ENCODE results near the gene BRI3BP. TPM values are rescaled to one million over a fixed set of nuclear protein-coding genes. Genes with fewer than 3 reads are reported as not detected.

The BRI3BP gene
- total RNA-seq, result 10 to 100 TPM; 14.8 to 29.3 TPM

GRCh38 chr12:124993626-124994436 is at the start of gene BRI3BP:
TSS of gene BRI3BP (plus strand) at chr12:124993645. CDS start at chr12:124993791, 146 bp downstream.
- H3K27ac Mint-ChIP-seq, result peak within 1 kb of the TSS; percentile 92
- peak; percentile 54 for ATAC-seq (replicated peaks)
- peaks cover 4% of the 10 kb centered on the region for H3K9me3 Mint-ChIP-seq
- H3K27me3 Mint-ChIP-seq, result no peaks in the 10 kb centered on the region
- peak within 1 kb of the TSS; percentile 91 for H3K4me3 Mint-ChIP-seq
- H3K36me3 Mint-ChIP-seq (ENCODE audit: low read depth), result no peaks in the 10 kb centered on the region
- peaks cover 20% of the 10 kb centered on the region for H3K4me1 Mint-ChIP-seq

- Mint-ChIP-seq H3K4me3 (no peak overlapping the region), H3K36me3 (ENCODE audit: low read depth) (peaks cover 75% of the 10 kb centered on the region), H3K4me1 (no peaks in the 10 kb centered on the region), H3K27me3 (no peaks in the 10 kb centered on the region), H3K27ac (no peak overlapping the region), H3K9me3 (no peaks in the 10 kb centered on the region)
- ATAC-seq (replicated peaks), result no peak
Measured at GRCh38 chr12:124946447-124946793, 47.0 kb upstream of the BRI3BP start.

GRCh38 chr12:124947013-124947412 is 46.4 kb upstream of the BRI3BP start:
- Mint-ChIP-seq H3K4me3 (no peak overlapping the region), H3K4me1 (no peaks in the 10 kb centered on the region), H3K27ac (no peak overlapping the region), H3K36me3 (ENCODE audit: low read depth) (peaks cover 81% of the 10 kb centered on the region), H3K27me3 (no peaks in the 10 kb centered on the region), H3K9me3 (no peaks in the 10 kb centered on the region)
- no peak for ATAC-seq (replicated peaks)

- no peaks in the 10 kb centered on the region for H3K9me3 Mint-ChIP-seq
Measured at GRCh38 chr12:124947561-124948398, 45.7 kb upstream of the BRI3BP start.

GRCh38 chr12:124949066-124949465 is 44.4 kb upstream of the BRI3BP start:
- Mint-ChIP-seq H3K27ac (no peak overlapping the region), H3K27me3 (no peaks in the 10 kb centered on the region), H3K9me3 (no peaks in the 10 kb centered on the region), H3K4me1 (no peaks in the 10 kb centered on the region), H3K36me3 (ENCODE audit: low read depth) (peaks cover 82% of the 10 kb centered on the region), H3K4me3 (no peak overlapping the region)
- no peak for ATAC-seq (replicated peaks)

More at GRCh38 chr12:124947561-124948398, 45.7 kb upstream of the BRI3BP start:
- H3K4me3 Mint-ChIP-seq, result no peak overlapping the region
- H3K36me3 Mint-ChIP-seq (ENCODE audit: low read depth), result peaks cover 84% of the 10 kb centered on the region
- no peaks in the 10 kb centered on the region for H3K4me1 Mint-ChIP-seq
- H3K27me3 Mint-ChIP-seq, result no peaks in the 10 kb centered on the region
- ATAC-seq (replicated peaks), result no peak
- no peak overlapping the region for H3K27ac Mint-ChIP-seq

GRCh38 chr12:124949779-124950728 is 43.4 kb upstream of the BRI3BP start:
- peaks cover 85% of the 10 kb centered on the region for H3K36me3 Mint-ChIP-seq (ENCODE audit: low read depth)
- H3K9me3 Mint-ChIP-seq, result no peaks in the 10 kb centered on the region

GRCh38 chr12:124952295-124952694 is 41.1 kb upstream of the BRI3BP start:
- Mint-ChIP-seq H3K4me1 (no peaks in the 10 kb centered on the region), H3K36me3 (ENCODE audit: low read depth) (peaks cover 92% of the 10 kb centered on the region), H3K27me3 (no peaks in the 10 kb centered on the region), H3K9me3 (no peaks in the 10 kb centered on the region), H3K27ac (no peak overlapping the region), H3K4me3 (no peak overlapping the region)
- no peak for ATAC-seq (replicated peaks)

More at GRCh38 chr12:124949779-124950728, 43.4 kb upstream of the BRI3BP start:
- no peak overlapping the region for H3K27ac Mint-ChIP-seq
- H3K27me3 Mint-ChIP-seq, result no peaks in the 10 kb centered on the region
- ATAC-seq (replicated peaks), result no peak
- H3K4me1 Mint-ChIP-seq, result no peaks in the 10 kb centered on the region
- H3K4me3 Mint-ChIP-seq, result no peak overlapping the region

GRCh38 chr12:124952801-124953200 is 40.6 kb upstream of the BRI3BP start:
- H3K27ac Mint-ChIP-seq, result no peak overlapping the region
- no peak overlapping the region for H3K4me3 Mint-ChIP-seq
- peaks cover 92% of the 10 kb centered on the region for H3K36me3 Mint-ChIP-seq (ENCODE audit: low read depth)
- H3K4me1 Mint-ChIP-seq, result no peaks in the 10 kb centered on the region
- H3K9me3 Mint-ChIP-seq, result no peaks in the 10 kb centered on the region
- H3K27me3 Mint-ChIP-seq, result no peaks in the 10 kb centered on the region
- ATAC-seq (replicated peaks), result no peak

- no peaks in the 10 kb centered on the region for H3K27me3 Mint-ChIP-seq
- ATAC-seq (replicated peaks), result no peak
- H3K9me3 Mint-ChIP-seq, result no peaks in the 10 kb centered on the region
- no peaks in the 10 kb centered on the region for H3K4me1 Mint-ChIP-seq
- no peak overlapping the region for H3K27ac Mint-ChIP-seq
- peaks cover 92% of the 10 kb centered on the region for H3K36me3 Mint-ChIP-seq (ENCODE audit: low read depth)
- no peak overlapping the region for H3K4me3 Mint-ChIP-seq
Measured at GRCh38 chr12:124953689-124954405, 39.6 kb upstream of the BRI3BP start.

- Mint-ChIP-seq H3K4me1 (no peaks in the 10 kb centered on the region), H3K36me3 (ENCODE audit: low read depth) (peaks cover 92% of the 10 kb centered on the region), H3K27ac (no peak overlapping the region), H3K27me3 (no peaks in the 10 kb centered on the region), H3K4me3 (no peak overlapping the region), H3K9me3 (no peaks in the 10 kb centered on the region)
- ATAC-seq (replicated peaks), result no peak
Measured at GRCh38 chr12:124954771-124955170, 38.7 kb upstream of the BRI3BP start.

GRCh38 chr12:124956571-124956970 is 36.9 kb upstream of the BRI3BP start:
- no peak for ATAC-seq (replicated peaks)
- H3K36me3 Mint-ChIP-seq (ENCODE audit: low read depth), result peaks cover 96% of the 10 kb centered on the region
- no peaks in the 10 kb centered on the region for H3K4me1 Mint-ChIP-seq
- no peaks in the 10 kb centered on the region for H3K9me3 Mint-ChIP-seq
- no peaks in the 10 kb centered on the region for H3K27me3 Mint-ChIP-seq
- H3K27ac Mint-ChIP-seq, result no peak overlapping the region
- no peak overlapping the region for H3K4me3 Mint-ChIP-seq

GRCh38 chr12:124961055-124961454 is 32.4 kb upstream of the BRI3BP start:
- H3K36me3 Mint-ChIP-seq (ENCODE audit: low read depth), result peaks cover 91% of the 10 kb centered on the region

GRCh38 chr12:124963211-124963610 is 30.2 kb upstream of the BRI3BP start:
- Mint-ChIP-seq H3K4me3 (no peak overlapping the region), H3K9me3 (no peaks in the 10 kb centered on the region), H3K36me3 (ENCODE audit: low read depth) (peaks cover 91% of the 10 kb centered on the region), H3K27me3 (no peaks in the 10 kb centered on the region), H3K4me1 (no peaks in the 10 kb centered on the region), H3K27ac (no peak overlapping the region)
- ATAC-seq (replicated peaks), result no peak

More at GRCh38 chr12:124961055-124961454, 32.4 kb upstream of the BRI3BP start:
- H3K4me3 Mint-ChIP-seq, result no peak overlapping the region
- no peaks in the 10 kb centered on the region for H3K4me1 Mint-ChIP-seq
- no peaks in the 10 kb centered on the region for H3K27me3 Mint-ChIP-seq
- no peak overlapping the region for H3K27ac Mint-ChIP-seq
- no peaks in the 10 kb centered on the region for H3K9me3 Mint-ChIP-seq
- no peak for ATAC-seq (replicated peaks)

Data from activated T-helper 17 cell treated with anti-CD3 and anti-CD28 coated beads, Interleukin-2, amount 50 U/mL, for 72 hours (primary cell).